WTC11 (cell line): ENCODE measurements around the gene IQGAP3. TPM values are rescaled to one million over a fixed set of nuclear protein-coding genes. Genes with fewer than 3 reads are reported as not detected.

Experiments used
- ATAC-seq: fragments of 200-7000 bp; cut with Tn5 transposase; 2 replicates; pipeline ENCODE4 v1.10.0; 2021; ENCODE audit warnings: mild to moderate bottlenecking, moderate library complexity
- CTCF ChIA-PET: fragments of 300-600 bp; sonication (Branson Sonifier 250); formaldehyde crosslinking; loops from one replicate; lab custom pipeline; 2021; ENCODE audit warnings: antibody characterized with exemption; lab: Charles Lee
- POLR2A ChIA-PET: fragments of 350-600 bp; sonication (Branson Sonifier 250); formaldehyde crosslinking; loops from one replicate; lab custom pipeline; 2021; ENCODE audit warnings: antibody characterized with exemption; lab: Charles Lee
- DNase-seq: peaks from one replicate; pipeline ENCODE4 v3.0.0; 2021; ENCODE audit warnings: low spot score
- H3K27ac Mint-ChIP-seq: 2 replicates; pipeline ENCODE4 v1.8.0; 2021; ENCODE audit warnings: mixed read lengths
- H3K27me3 Mint-ChIP-seq: 2 replicates; pipeline ENCODE4 v1.8.0; 2021; ENCODE audit warnings: low read depth, mild to moderate bottlenecking, moderate library complexity, mixed read lengths
- H3K36me3 Mint-ChIP-seq: 2 replicates; pipeline ENCODE4 v1.8.0; 2021; ENCODE audit warnings: mixed read lengths
- H3K4me1 Mint-ChIP-seq: 2 replicates; pipeline ENCODE4 v1.8.0; 2022; ENCODE audit warnings: mixed read lengths
- H3K4me3 Mint-ChIP-seq: 2 replicates; pipeline ENCODE4 v1.8.0; 2021; ENCODE audit warnings: mild to moderate bottlenecking, moderate library complexity, mixed read lengths
- H3K9me3 Mint-ChIP-seq: 2 replicates; pipeline ENCODE4 v1.8.0; 2021; ENCODE audit warnings: mixed read lengths
- ATF2 ChIP-seq: sonication (generic); formaldehyde crosslinking; IDR thresholded peaks from 2 replicates; pipeline ENCODE4 v1.8.1; 2022; ENCODE audit warnings: low read depth, missing genetic modification reagents, borderline replicate concordance
- ATF6 ChIP-seq: sonication (generic); formaldehyde crosslinking; IDR thresholded peaks from 2 replicates; pipeline ENCODE4 v1.8.1; 2023; ENCODE audit warnings: mild to moderate bottlenecking, missing genetic modification reagents
- ELF4 ChIP-seq: sonication (generic); formaldehyde crosslinking; IDR thresholded peaks from 2 replicates; pipeline ENCODE4 v1.8.1; 2022; ENCODE audit warnings: low read depth, mild to moderate bottlenecking, moderate library complexity, missing genetic modification reagents
- EMX1 ChIP-seq: fragments of 250-450 bp; sonication (Bioruptor Pico); IDR thresholded peaks from 2 replicates; pipeline ENCODE4 v1.8.0; 2021; ENCODE audit warnings: mild to moderate bottlenecking
- ETV6 ChIP-seq: sonication (generic); formaldehyde crosslinking; IDR thresholded peaks from 2 replicates; pipeline ENCODE4 v1.8.1; 2022; ENCODE audit warnings: mild to moderate bottlenecking, missing genetic modification reagents
- FOXJ3 ChIP-seq: sonication (generic); formaldehyde crosslinking; IDR thresholded peaks from 2 replicates; pipeline ENCODE4 v1.9.0; 2021; ENCODE audit warnings: missing genetic modification reagents, mild to moderate bottlenecking, borderline replicate concordance
- IRF1 ChIP-seq: sonication (generic); formaldehyde crosslinking; IDR thresholded peaks from 2 replicates; pipeline ENCODE4 v1.8.0; 2023; ENCODE audit warnings: missing genetic modification reagents
- IRF2 ChIP-seq: sonication (generic); formaldehyde crosslinking; IDR thresholded peaks from 2 replicates; pipeline ENCODE4 v1.8.0; 2022; ENCODE audit warnings: low read depth, missing genetic modification reagents, borderline replicate concordance
- JUN ChIP-seq: sonication (generic); formaldehyde crosslinking; IDR thresholded peaks from 2 replicates; pipeline ENCODE4 v1.8.0; 2023; ENCODE audit warnings: mild to moderate bottlenecking, missing genetic modification reagents
- MLX ChIP-seq: sonication (generic); formaldehyde crosslinking; IDR thresholded peaks from 2 replicates; pipeline ENCODE4 v1.8.1; 2023; ENCODE audit warnings: mild to moderate bottlenecking, missing genetic modification reagents, moderate library complexity
- MXD4 ChIP-seq: fragments of 250-450 bp; sonication (Bioruptor Pico); IDR thresholded peaks from 2 replicates; pipeline ENCODE4 v1.8.0; 2021; ENCODE audit warnings: mild to moderate bottlenecking, moderate library complexity, borderline replicate concordance
- OVOL2 ChIP-seq: fragments of 250-450 bp; sonication (Bioruptor Pico); IDR thresholded peaks from 2 replicates; pipeline ENCODE4 v1.9.0; 2021; ENCODE audit warnings: mild to moderate bottlenecking, borderline replicate concordance
- PRDM15 ChIP-seq: sonication (generic); formaldehyde crosslinking; IDR thresholded peaks from 2 replicates; pipeline ENCODE4 v1.8.0; 2022; ENCODE audit warnings: missing genetic modification reagents
- PREB ChIP-seq: sonication (generic); formaldehyde crosslinking; IDR thresholded peaks from 2 replicates; pipeline ENCODE4 v1.8.1; 2022; ENCODE audit warnings: mild to moderate bottlenecking, missing genetic modification reagents, moderate library complexity, borderline replicate concordance
- RORB ChIP-seq: fragments of 250-450 bp; sonication (Bioruptor Pico); IDR thresholded peaks from 2 replicates; pipeline ENCODE4 v1.9.0; 2021; ENCODE audit warnings: mild to moderate bottlenecking
- USF2 ChIP-seq: sonication (generic); formaldehyde crosslinking; IDR thresholded peaks from 2 replicates; pipeline ENCODE4 v1.8.1; 2023; ENCODE audit warnings: mild to moderate bottlenecking, missing genetic modification reagents, moderate library complexity
- ZNF219 ChIP-seq: sonication (generic); formaldehyde crosslinking; IDR thresholded peaks from 2 replicates; pipeline ENCODE4 v1.8.0; 2023; ENCODE audit warnings: missing genetic modification reagents, mild to moderate bottlenecking, borderline replicate concordance
- ZNF671 ChIP-seq: fragments of 250-450 bp; sonication (Bioruptor Pico); IDR thresholded peaks from 2 replicates; pipeline ENCODE4 v1.8.0; 2021; ENCODE audit warnings: mild to moderate bottlenecking
- total RNA-seq: library from RNA; stranded (reverse); gene quantifications from 3 replicates; pipeline ENCODE4 v1.2.3, GENCODE V29; 2021

IQGAP3 gene
- total RNA-seq, 1 experiment from 2014 or later, result 33.3 TPM

GRCh38 chr1:156528875-156529425, 43.4 kb downstream of the IQGAP3 start:
- Mint-ChIP-seq H3K4me1 (peaks cover 23% of the 10 kb centered on the region), H3K27me3 (no peaks in the 10 kb centered on the region), H3K4me3 (no peak overlapping the region), H3K36me3 (peaks cover 43% of the 10 kb centered on the region), H3K9me3 (no peaks in the 10 kb centered on the region), H3K27ac (no peak overlapping the region)
- no peak for DNase-seq
- CTCF ChIA-PET, result interaction anchor here (0.7 to 7.4 kb wide), 4 partner anchors 48 to 143 kb away, joined by 3 to 73 read pairs (median 3); no protein-coding TSS in a partner anchor
- POLR2A ChIA-PET, result no interaction called here
- TF ChIP-seq EMX1 (no peak), IRF1 (CRISPR knock-in tag) (no peak), FOXJ3 (no peak), PREB (CRISPR knock-in tag) (no peak)
- no peak for ATAC-seq

GRCh38 chr1:156528231-156528630, 44.1 kb downstream of the IQGAP3 start:
- Mint-ChIP-seq H3K27ac (no peak overlapping the region), H3K36me3 (peaks cover 39% of the 10 kb centered on the region), H3K4me1 (peaks cover 23% of the 10 kb centered on the region), H3K9me3 (no peaks in the 10 kb centered on the region), H3K27me3 (no peaks in the 10 kb centered on the region), H3K4me3 (no peak overlapping the region)
- CTCF ChIA-PET, result interaction anchor here (0.7 to 7.4 kb wide), 4 partner anchors 47 to 99 kb away, joined by 3 to 73 read pairs (median 4); no protein-coding TSS in a partner anchor
- DNase-seq, result no peak
- no peak for ATAC-seq
- POLR2A ChIA-PET, result no interaction called here
- no peak for TF ChIP-seq IRF2 (CRISPR knock-in tag)
- no peak for TF ChIP-seq ZNF219 (CRISPR knock-in tag)
- no peak for TF ChIP-seq ELF4
- TF ChIP-seq USF2 (CRISPR knock-in tag), result no peak
- no peak for TF ChIP-seq RORB (CRISPR knock-in tag)
- no peak for TF ChIP-seq JUN (CRISPR knock-in tag)
- TF ChIP-seq MLX (CRISPR knock-in tag), result no peak
- TF ChIP-seq ATF2 (CRISPR knock-in tag), result no peak

GRCh38 chr1:156527584-156527983, 44.8 kb downstream of the IQGAP3 start:
- ATAC-seq, result no peak
- peaks cover 38% of the 10 kb centered on the region for H3K36me3 Mint-ChIP-seq
- POLR2A ChIA-PET, result no interaction called here
- no peaks in the 10 kb centered on the region for H3K27me3 Mint-ChIP-seq
- DNase-seq, result no peak
- no peak overlapping the region for H3K27ac Mint-ChIP-seq
- no peaks in the 10 kb centered on the region for H3K9me3 Mint-ChIP-seq
- no peak overlapping the region for H3K4me3 Mint-ChIP-seq
- H3K4me1 Mint-ChIP-seq, result peaks cover 23% of the 10 kb centered on the region
- TF ChIP-seq ETV6 (CRISPR knock-in tag) (no peak), MXD4 (CRISPR knock-in tag) (no peak), ATF2 (CRISPR knock-in tag) (no peak), PRDM15 (no peak), ZNF671 (CRISPR knock-in tag) (no peak), OVOL2 (CRISPR knock-in tag) (no peak), ATF6 (no peak)
- CTCF ChIA-PET, result interaction anchor here (1.2 to 7.4 kb wide), 3 partner anchors 47 to 100 kb away, joined by 3 to 73 read pairs (median 4); no protein-coding TSS in a partner anchor
